H1 (cell line): Measurements from ENCODE around the gene NKAPD1. TPM values are rescaled to one million over a fixed set of nuclear protein-coding genes. Genes with fewer than 3 reads are reported as not detected.

Experiments
- CTCF ChIA-PET: fragments of 300-600 bp; sonication (Branson Sonifier 250); formaldehyde crosslinking; loops from one replicate; lab custom pipeline; 2021; ENCODE audit not compliant: partially characterized antibody; lab: Charles Lee
- POLR2A ChIA-PET: fragments of 300-600 bp; sonication (Branson Sonifier 250); formaldehyde crosslinking; loops from one replicate; lab custom pipeline; 2021; ENCODE audit warnings: inconsistent platforms; ENCODE audit not compliant: partially characterized antibody; lab: Charles Lee
- DNase-seq, 2 experiments: peaks; one replicate each; pipeline versions ENCODE4 v3.0.0 to v3.0.0-alpha.2; 2010 to 2022; ENCODE audit warnings: low spot score in 2 of 2, low read depth in 1 of 2, mixed read lengths in 1 of 2
- FAIRE-seq: peaks from 2 replicates; lab custom pipeline; 2011; peaks lifted over from hg19 to GRCh38; lab: Jason Lieb, UNC
- H2AFZ ChIP-seq: 2 replicates; pipeline ENCODE4 v1.8.1; 2012; ENCODE audit warnings: low read length, inconsistent platforms
- H2AK5ac ChIP-seq: 2 replicates; pipeline ENCODE4 v1.6.1; 2013; ENCODE audit warnings: low read depth, low read length
- H2BK120ac ChIP-seq: replicated peaks from 2 replicates; pipeline ENCODE3; 2013; ENCODE audit warnings: low read depth, low read length, inconsistent platforms
- H2BK12ac ChIP-seq: 2 replicates; pipeline ENCODE4 v1.6.1; 2013; ENCODE audit warnings: low read depth, low read length
- H2BK15ac ChIP-seq: 2 replicates; pipeline ENCODE4 v1.6.1; 2013; ENCODE audit warnings: low read length
- H2BK20ac ChIP-seq: 2 replicates; pipeline ENCODE4 v1.6.1; 2013; ENCODE audit warnings: low read length
- H2BK5ac ChIP-seq: 2 replicates; pipeline ENCODE4 v1.6.1; 2013; ENCODE audit warnings: low read depth, low read length
- H3K14ac ChIP-seq: 2 replicates; pipeline ENCODE4 v1.6.1; 2013; ENCODE audit warnings: inconsistent platforms; ENCODE audit not compliant: insufficient read length
- H3K18ac ChIP-seq: 2 replicates; pipeline ENCODE4 v1.6.1; 2013; ENCODE audit warnings: low read length; ENCODE audit errors: extremely low read depth
- H3K23ac ChIP-seq: 2 replicates; pipeline ENCODE4 v1.6.1; 2013; ENCODE audit warnings: inconsistent platforms; ENCODE audit not compliant: insufficient read length
- H3K23me2 ChIP-seq: 2 replicates; pipeline ENCODE4 v1.6.1; 2013; ENCODE audit warnings: low read depth, low read length
- H3K27ac ChIP-seq: 2 replicates; pipeline ENCODE4 v1.6.1; 2011; ENCODE audit warnings: low read depth, low read length, inconsistent platforms
- H3K27me3 ChIP-seq, 4 experiments: replicated peaks in 1 of 4; 1 replicate in 1 of 4; 2 replicates in 3 of 4; pipeline versions ENCODE4 v1.6.1 to v1.8.1; 2011 to 2013; ENCODE audit warnings: low read length in 3 of 4, mild to moderate bottlenecking in 3 of 4, inconsistent platforms in 2 of 4, mixed read lengths in 2 of 4, moderate library complexity in 1 of 4; ENCODE audit not compliant: control insufficient read depth in 3 of 4, insufficient read depth in 3 of 4; ENCODE audit errors: extremely low read depth in 1 of 4
- H3K36me3 ChIP-seq, 4 experiments: 2 replicates each; pipeline versions ENCODE4 v1.6.1 to v1.8.1; 2011 to 2013; ENCODE audit warnings: mild to moderate bottlenecking in 4 of 4, low read length in 3 of 4, moderate library complexity in 2 of 4, control low read depth in 1 of 4, inconsistent platforms in 1 of 4; ENCODE audit not compliant: insufficient read depth in 4 of 4, control insufficient read depth in 2 of 4
- H3K4ac ChIP-seq: replicated peaks from 2 replicates; pipeline ENCODE3; 2013; ENCODE audit warnings: low read length, low read depth, mixed read lengths, inconsistent platforms; ENCODE audit not compliant: insufficient read length
- H3K4me1 ChIP-seq, 4 experiments: replicated peaks in 1 of 4; 1 replicate in 1 of 4; 2 replicates in 3 of 4; pipeline versions ENCODE4 v1.6.1 to v1.8.1; 2011 to 2013; ENCODE audit warnings: low read length in 3 of 4, inconsistent platforms in 2 of 4, mixed read lengths in 1 of 4; ENCODE audit not compliant: insufficient read depth in 4 of 4, control insufficient read depth in 3 of 4
- H3K4me2 ChIP-seq, 2 experiments: 2 replicates each; pipeline versions ENCODE4 v1.6.1 to v1.8.1; 2011 to 2013; ENCODE audit warnings: low read depth in 2 of 2, low read length in 2 of 2, control low read depth in 1 of 2, inconsistent platforms in 1 of 2, mild to moderate bottlenecking in 1 of 2; ENCODE audit not compliant: insufficient read depth in 1 of 2
- H3K4me3 ChIP-seq, 4 experiments: fragments of 200-600, 300-600 bp in 1 of 4; sonication (generic), shearing (Covaris generic), sonication (Bioruptor Twin) in 1 of 4; 2 replicates each; pipeline versions ENCODE4 v1.5.1 to v1.8.1; 2011 to 2016; ENCODE audit warnings: low read length in 4 of 4, low read depth in 3 of 4, control low read depth in 2 of 4, inconsistent platforms in 2 of 4, mild to moderate bottlenecking in 2 of 4, mixed read lengths in 1 of 4, moderate library complexity in 1 of 4; ENCODE audit not compliant: insufficient read depth in 2 of 4; ENCODE audit errors: extremely low read depth in 1 of 4
- H3K56ac ChIP-seq: replicated peaks from 2 replicates; pipeline ENCODE3; 2013; ENCODE audit warnings: low read depth, mild to moderate bottlenecking, mixed read lengths, low read length, inconsistent platforms; ENCODE audit not compliant: insufficient read length
- H3K79me1 ChIP-seq: 2 replicates; pipeline ENCODE4 v1.6.1; 2013; ENCODE audit warnings: low read depth, low read length, control low read depth
- H3K79me2 ChIP-seq, 2 experiments: 2 replicates each; pipeline versions ENCODE4 v1.6.1 to v1.8.1; 2012 to 2013; ENCODE audit warnings: low read length in 2 of 2, mild to moderate bottlenecking in 2 of 2, inconsistent platforms in 1 of 2; ENCODE audit not compliant: insufficient read depth in 2 of 2, control insufficient read depth in 1 of 2
- H3K9ac ChIP-seq, 4 experiments: replicated peaks in 1 of 4; 1 replicate in 1 of 4; 2 replicates in 3 of 4; pipeline versions ENCODE4 v1.6.1 to v1.8.1; 2011 to 2013; ENCODE audit warnings: low read depth in 3 of 4, low read length in 3 of 4, control low read depth in 2 of 4, mild to moderate bottlenecking in 2 of 4, moderate library complexity in 2 of 4, inconsistent platforms in 1 of 4; ENCODE audit errors: extremely low read depth in 1 of 4
- H3K9me3 ChIP-seq, 2 experiments: 2 replicates each; pipeline versions ENCODE4 v1.6.1 to v1.8.1; 2012 to 2013; ENCODE audit warnings: mild to moderate bottlenecking in 2 of 2, moderate library complexity in 2 of 2, control low read depth in 1 of 2, inconsistent platforms in 1 of 2, low read depth in 1 of 2, low read length in 1 of 2, mixed read lengths in 1 of 2; ENCODE audit not compliant: insufficient read depth in 2 of 2
- H4K20me1 ChIP-seq, 2 experiments: replicated peaks in 1 of 2; 2 replicates each; pipeline versions ENCODE3 to v1.8.1; 2011 to 2013; ENCODE audit warnings: inconsistent platforms in 2 of 2, low read length in 2 of 2, mild to moderate bottlenecking in 1 of 2; ENCODE audit not compliant: insufficient read depth in 2 of 2, control insufficient read depth in 1 of 2
- H4K5ac ChIP-seq: 2 replicates; pipeline ENCODE4 v1.6.1; 2013; ENCODE audit warnings: low read length, low read depth, mixed read lengths, inconsistent platforms; ENCODE audit not compliant: insufficient read length
- H4K8ac ChIP-seq: 2 replicates; pipeline ENCODE4 v1.8.0; 2013; ENCODE audit warnings: mild to moderate bottlenecking, moderate library complexity, low read length, inconsistent platforms; ENCODE audit not compliant: insufficient read depth; ENCODE audit errors: extremely low read depth
- H4K91ac ChIP-seq: replicated peaks from 2 replicates; pipeline ENCODE3; 2013; ENCODE audit warnings: low read length, mixed read lengths, inconsistent platforms; ENCODE audit not compliant: insufficient read length
- CBX5 ChIP-seq: fragments of 300-800, 300-1000 bp; sonication (generic); IDR thresholded peaks from 2 replicates; pipeline ENCODE4 v1.7.1; 2016; ENCODE audit warnings: antibody characterized with exemption, low read length, low read depth
- SIX5 ChIP-seq: IDR thresholded peaks from 2 replicates; pipeline ENCODE4 v1.6.1; 2011; ENCODE audit warnings: mild to moderate bottlenecking, low read depth, low read length
- SP4 ChIP-seq: IDR thresholded peaks from 2 replicates; pipeline ENCODE4 v1.6.1; 2012; ENCODE audit warnings: low read length, inconsistent platforms
- SRF ChIP-seq: IDR thresholded peaks from 2 replicates; pipeline ENCODE4 v1.6.1; 2011; ENCODE audit warnings: mild to moderate bottlenecking, low read depth, low read length, moderate library complexity
- WGBS, 2 experiments: shearing (Covaris generic) in 1 of 2; methylation state at CpG; one replicate each; pipeline versions ENCODE4 v1.1.6 to v1.1.7; 2013 to 2015; ENCODE audit warnings: low lambda C conversion rate in 2 of 2, mixed read lengths in 2 of 2, inconsistent platforms in 1 of 2, low coverage in 1 of 2, missing lambda C conversion rate in 1 of 2; ENCODE audit not compliant: insufficient replicate concordance in 2 of 2, insufficient coverage in 1 of 2, insufficient read length in 1 of 2; ENCODE audit errors: extremely low coverage in 1 of 2, missing lambda C conversion rate in 1 of 2; 5-methylcytosine and 5-hydroxymethylcytosine counted together
- polyA plus RNA-seq, 7 experiments: library from polyadenylated mRNA; depleted of rRNA in 3 of 7; stranded (reverse) in 5 of 7; unstranded in 2 of 7; fragments of >200 nt in 5 of 7; fragments of 200-250 nt in 2 of 7; gene quantifications; 1 replicate in 5 of 7; 2 replicates in 1 of 7; 4 replicates in 1 of 7; pipeline versions ENCODE4 v1.2.1 to v1.2.3, GENCODE V29; 2011 to 2013; ENCODE audit warnings: missing spikeins in 2 of 7, mixed read lengths in 2 of 7
- total RNA-seq: library from RNA; stranded (reverse); fragmentation: NEBNext Ultra II Directional; extraction: Animal tissue kit (Norgen Biotek cat#: 25700); gene quantifications from 2 replicates; pipeline ENCODE4 v1.2.1, GENCODE V29; 2021
- TF ChIP-seq, protein P1 (sequence below): IDR thresholded peaks from 2 replicates; pipeline ENCODE4 v1.6.1; 2012; ENCODE audit warnings: low read length, inconsistent platforms

The NKAPD1 gene
- total and polyA plus RNA-seq, 2 of the 8 experiments (the other 6 are each of a cell fraction or from before 2014, with no cell fraction given), result 6.7 to 16.7 TPM

DNA sequence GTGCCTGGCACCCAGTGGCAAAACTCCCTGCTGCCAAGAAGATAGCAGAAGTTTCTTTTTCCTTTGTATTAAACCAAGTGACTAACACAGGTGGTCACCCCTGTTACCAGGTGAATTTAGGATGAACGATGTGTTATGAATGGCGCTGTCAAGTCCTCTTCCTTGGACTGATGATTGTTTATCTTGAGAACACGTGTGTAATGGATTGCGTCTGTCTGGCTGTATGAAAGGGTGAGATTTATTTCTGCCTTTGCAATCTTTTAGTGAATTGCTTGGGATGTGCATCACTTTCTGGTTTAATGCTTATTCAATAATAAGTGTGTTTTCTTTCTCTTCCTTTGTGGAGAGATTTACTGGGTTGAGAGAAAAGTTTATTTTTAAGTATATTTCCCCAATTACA lies 49.0 kb downstream of the NKAPD1 start:
- WGBS, 2 experiments, result 94% methylated on average over 4 of the region's 4 CpGs; no CpG with 5 or more reads in 1 of the 2 experiments
- FAIRE-seq, result no peak

More for the DNA sequence above, 49.0 kb downstream of the NKAPD1 start:
- H3K27ac ChIP-seq, result no peak overlapping the region
- H3K23ac ChIP-seq, result no peak overlapping the region
- TF ChIP-seq SIX5 (no peak), SRF (no peak), SP4 (no peak), CBX5 (no peak)
- TF ChIP-seq, protein P1, sequence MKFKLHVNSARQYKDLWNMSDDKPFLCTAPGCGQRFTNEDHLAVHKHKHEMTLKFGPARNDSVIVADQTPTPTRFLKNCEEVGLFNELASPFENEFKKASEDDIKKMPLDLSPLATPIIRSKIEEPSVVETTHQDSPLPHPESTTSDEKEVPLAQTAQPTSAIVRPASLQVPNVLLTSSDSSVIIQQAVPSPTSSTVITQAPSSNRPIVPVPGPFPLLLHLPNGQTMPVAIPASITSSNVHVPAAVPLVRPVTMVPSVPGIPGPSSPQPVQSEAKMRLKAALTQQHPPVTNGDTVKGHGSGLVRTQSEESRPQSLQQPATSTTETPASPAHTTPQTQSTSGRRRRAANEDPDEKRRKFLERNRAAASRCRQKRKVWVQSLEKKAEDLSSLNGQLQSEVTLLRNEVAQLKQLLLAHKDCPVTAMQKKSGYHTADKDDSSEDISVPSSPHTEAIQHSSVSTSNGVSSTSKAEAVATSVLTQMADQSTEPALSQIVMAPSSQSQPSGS, result no peak
- TF ChIP-seq, all 59 proteins: peak for 0
- H2BK120ac ChIP-seq, result no peak overlapping the region
- no peaks in the 10 kb centered on the region for H3K9me3 ChIP-seq
- no peak overlapping the region for H3K4ac ChIP-seq
- no peak overlapping the region for H4K91ac ChIP-seq
- no peak overlapping the region for H3K4me3 ChIP-seq
- no peaks in the 10 kb centered on the region for H3K79me1 ChIP-seq
- H3K36me3 ChIP-seq, result no peaks in the 10 kb centered on the region
- CTCF ChIA-PET, result interaction anchor here (0.5 to 2.1 kb wide), 4 partner anchors 10 to 396 kb away, joined by 3 to 20 read pairs (median 4); no protein-coding TSS in a partner anchor
- no peak overlapping the region for H2BK15ac ChIP-seq
- no peaks in the 10 kb centered on the region; the same call in 1 of the 2 replicates for H3K23me2 ChIP-seq
- no peaks in the 10 kb centered on the region for H3K4me1 ChIP-seq
- no peak for DNase-seq
- H3K27me3 ChIP-seq, result no peaks in the 10 kb centered on the region
- no peak overlapping the region for H2AK5ac ChIP-seq
- no peaks in the 10 kb centered on the region for H3K79me2 ChIP-seq
- POLR2A ChIA-PET, result no interaction called here
- no peak overlapping the region for H3K56ac ChIP-seq
- H3K9ac ChIP-seq, result no peak overlapping the region
- no peak overlapping the region for H3K4me2 ChIP-seq
- H4K5ac ChIP-seq, result no peak overlapping the region
- no peak overlapping the region for H2AFZ ChIP-seq
- no peak overlapping the region for H2BK20ac ChIP-seq
- H4K20me1 ChIP-seq, result no peaks in the 10 kb centered on the region
- no peak overlapping the region for H2BK12ac ChIP-seq
- H3K14ac ChIP-seq, result no peak overlapping the region
- H3K18ac ChIP-seq, result no peak overlapping the region
- no peak overlapping the region for H4K8ac ChIP-seq
- H2BK5ac ChIP-seq, result no peak overlapping the region
